ENCODE results near the gene PDSS2. TPM values are rescaled to one million over a fixed set of nuclear protein-coding genes. Genes with fewer than 3 reads are reported as not detected.

PDSS2 gene
- total and polyA plus RNA-seq, 2 of the 8 experiments (the other 6 are each of a cell fraction or from before 2014, with no cell fraction given): 10.7 to 16.1 TPM

GRCh38 chr6:107441682-107442081 lies 17.7 kb downstream of the PDSS2 start:
- H4K8ac ChIP-seq (ENCODE audit: extremely low read depth, insufficient read depth, low read length): no peak overlapping the region
- H3K23ac ChIP-seq (ENCODE audit: insufficient read length): no peak overlapping the region
- ChIA-PET POLR2A (ENCODE audit: partially characterized antibody) (no interaction called here), CTCF (ENCODE audit: partially characterized antibody) (interaction anchor here (1.0 to 1.9 kb wide), 2 partner anchors 9 to 12 kb away, joined by 3 to 6 read pairs; no protein-coding TSS in a partner anchor)
- H3K18ac ChIP-seq (ENCODE audit: extremely low read depth, low read length): no peak overlapping the region
- no peak for FAIRE-seq
- H4K5ac ChIP-seq (ENCODE audit: insufficient read length, low read depth, low read length): no peak overlapping the region
- no peak overlapping the region for H3K4me3 ChIP-seq (ENCODE audit: extremely low read depth in 1 of 4, insufficient read depth in 2 of 4, low read depth in 3 of 4, low read length in 4 of 4)
- TF ChIP-seq BACH1 (IDR thresholded peaks at IDR 0.05; ENCODE audit: low read length) (no peak), USF2 (IDR thresholded peaks at IDR 0.05; ENCODE audit: low read length) (no peak), PHF8 (conservative IDR thresholded peaks at IDR 0.05; ENCODE audit: low read depth, low read length) (no peak), SP4 (IDR thresholded peaks at IDR 0.05; ENCODE audit: low read length) (no peak), RAD21 (IDR thresholded peaks at IDR 0.05 in 1 of 2, conservative IDR thresholded peaks at IDR 0.05 in 1 of 2; ENCODE audit: low read depth in 2 of 2, low read length in 2 of 2) (no peak), RBBP5 (IDR thresholded peaks at IDR 0.05; ENCODE audit: borderline replicate concordance, low read depth, low read length) (no peak), SIRT6 (IDR thresholded peaks at IDR 0.05; ENCODE audit: low read length) (no peak), CEBPB (IDR thresholded peaks at IDR 0.05; ENCODE audit: low read depth, low read length) (no peak)
- TF ChIP-seq, protein P1, sequence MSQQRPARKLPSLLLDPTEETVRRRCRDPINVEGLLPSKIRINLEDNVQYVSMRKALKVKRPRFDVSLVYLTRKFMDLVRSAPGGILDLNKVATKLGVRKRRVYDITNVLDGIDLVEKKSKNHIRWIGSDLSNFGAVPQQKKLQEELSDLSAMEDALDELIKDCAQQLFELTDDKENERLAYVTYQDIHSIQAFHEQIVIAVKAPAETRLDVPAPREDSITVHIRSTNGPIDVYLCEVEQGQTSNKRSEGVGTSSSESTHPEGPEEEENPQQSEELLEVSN (IDR thresholded peaks at IDR 0.05): no peak
- H3K9ac ChIP-seq (replicated peaks in 1 of 4; ENCODE audit: extremely low read depth in 1 of 4, low read depth in 3 of 4, low read length in 3 of 4): no peak overlapping the region
- H2AFZ ChIP-seq (ENCODE audit: low read length): no peak overlapping the region
- no peaks in the 10 kb centered on the region for H4K20me1 ChIP-seq (replicated peaks in 1 of 2; ENCODE audit: control insufficient read depth in 1 of 2, insufficient read depth in 2 of 2, low read length in 2 of 2)
- no peak overlapping the region for H2BK12ac ChIP-seq (ENCODE audit: low read depth, low read length)
- H3K4ac ChIP-seq (replicated peaks; ENCODE audit: insufficient read length, low read depth, low read length): no peak overlapping the region
- 93% methylated on average over 1 of the region's 1 CpG; no CpG with 5 or more reads in 1 of the 2 experiments for WGBS, 2 experiments (ENCODE audit: extremely low coverage in 1 of 2, insufficient coverage in 1 of 2, insufficient read length in 1 of 2, insufficient replicate concordance in 2 of 2, low coverage in 1 of 2, low lambda C conversion rate in 2 of 2, missing lambda C conversion rate in 1 of 2)
- no peak overlapping the region for H3K56ac ChIP-seq (replicated peaks; ENCODE audit: insufficient read length, low read depth, low read length)
- H3K23me2 ChIP-seq (ENCODE audit: low read depth, low read length): no peaks in the 10 kb centered on the region
- no peak overlapping the region for H2BK15ac ChIP-seq (ENCODE audit: low read length)
- H3K27me3 ChIP-seq (replicated peaks in 1 of 4; ENCODE audit: control insufficient read depth in 3 of 4, extremely low read depth in 1 of 4, insufficient read depth in 3 of 4, low read length in 3 of 4): no peaks in the 10 kb centered on the region
- no peaks in the 10 kb centered on the region for H3K4me1 ChIP-seq (replicated peaks in 1 of 4; ENCODE audit: control insufficient read depth in 3 of 4, insufficient read depth in 4 of 4, low read length in 3 of 4)
- H3K79me1 ChIP-seq (ENCODE audit: low read depth, low read length): peaks cover 5% of the 10 kb centered on the region
- no peak overlapping the region for H3K4me2 ChIP-seq (ENCODE audit: insufficient read depth in 1 of 2, low read depth in 2 of 2, low read length in 2 of 2)
- no peak overlapping the region for H2AK5ac ChIP-seq (ENCODE audit: low read depth, low read length)
- H4K91ac ChIP-seq (replicated peaks; ENCODE audit: insufficient read length, low read length): no peak overlapping the region
- H2BK120ac ChIP-seq (replicated peaks; ENCODE audit: low read depth, low read length): no peak overlapping the region
- no peak overlapping the region for H3K14ac ChIP-seq (ENCODE audit: insufficient read length)
- H3K79me2 ChIP-seq (ENCODE audit: control insufficient read depth in 1 of 2, insufficient read depth in 2 of 2, low read length in 2 of 2): 0 out of 4 replicates have a peak, but pooled peaks cover 0 to 3% of the 10 kb centered on the region in 2 experiments
- no peak overlapping the region for H3K27ac ChIP-seq (ENCODE audit: low read depth, low read length)
- no peaks in the 10 kb centered on the region; a peak in 3 of 8 replicates for H3K36me3 ChIP-seq (ENCODE audit: control insufficient read depth in 2 of 4, insufficient read depth in 4 of 4, low read length in 3 of 4)
- peaks cover 0 to 2% of the 10 kb centered on the region in 2 experiments; a peak in 1 of 4 replicates for H3K9me3 ChIP-seq (ENCODE audit: insufficient read depth in 2 of 2, low read depth in 1 of 2, low read length in 1 of 2)
- H2BK20ac ChIP-seq (ENCODE audit: low read length): no peak overlapping the region
- no peak overlapping the region for H2BK5ac ChIP-seq (ENCODE audit: low read depth, low read length)
- no peak for DNase-seq (ENCODE audit: low read depth in 1 of 2, low spot score in 2 of 2)
